DOHH2 (cell line): ENCODE measurements around the gene GADD45G.

Experiments used
- H3F3A ChIP-seq: fragments of 200-600 bp; sonication (generic), shearing (Covaris generic); 2 replicates; pipeline ENCODE4 v1.6.0; 2016; ENCODE audit warnings: antibody characterized with exemption, mild to moderate bottlenecking; ENCODE audit not compliant: control insufficient read depth, insufficient read depth
- H3K27ac ChIP-seq: fragments of 200-600 bp; sonication (generic); 2 replicates; pipeline ENCODE4 v1.5.1; 2014; ENCODE audit warnings: low read depth, mild to moderate bottlenecking, low read length, moderate library complexity
- H3K27me3 ChIP-seq: fragments of 200-600 bp; sonication (generic); 2 replicates; pipeline ENCODE4 v1.6.1; 2014; ENCODE audit warnings: mild to moderate bottlenecking, low read length, mixed read lengths; ENCODE audit not compliant: control insufficient read depth
- H3K36me3 ChIP-seq: fragments of 200-600 bp; sonication (generic); 2 replicates; pipeline ENCODE4 v1.6.1; 2014; ENCODE audit warnings: mild to moderate bottlenecking, low read length, moderate library complexity, mixed read lengths; ENCODE audit not compliant: control insufficient read depth
- H3K4me1 ChIP-seq: fragments of 200-600 bp; sonication (generic); 2 replicates; pipeline ENCODE4 v1.6.1; 2014; ENCODE audit warnings: mild to moderate bottlenecking, low read length, mixed read lengths; ENCODE audit not compliant: control insufficient read depth
- H3K4me2 ChIP-seq: fragments of 200-600 bp; sonication (generic); 2 replicates; pipeline ENCODE4 v1.6.0; 2014; ENCODE audit warnings: mild to moderate bottlenecking, low read length, moderate library complexity
- H3K4me3 ChIP-seq: fragments of 200-600 bp; sonication (generic); 2 replicates; pipeline ENCODE4 v1.5.1; 2014; ENCODE audit warnings: mild to moderate bottlenecking, low read length, mixed read lengths
- H3K79me2 ChIP-seq: fragments of 200-600 bp; sonication (generic); 2 replicates; pipeline ENCODE4 v1.6.1; 2014; ENCODE audit warnings: mild to moderate bottlenecking, low read length, mixed read lengths; ENCODE audit not compliant: control insufficient read depth
- H3K9me2 ChIP-seq: fragments of 200-600 bp; sonication (generic); replicated peaks from 2 replicates; pipeline ENCODE4 v1.6.1; 2014; ENCODE audit warnings: mild to moderate bottlenecking, low read length, mixed read lengths; ENCODE audit not compliant: control insufficient read depth
- H3K9me3 ChIP-seq: fragments of 200-600 bp; sonication (generic); 2 replicates; pipeline ENCODE4 v1.6.1; 2014; ENCODE audit warnings: antibody characterized with exemption, low read length, mixed read lengths; ENCODE audit not compliant: control insufficient read depth, insufficient read depth
- H4K20me1 ChIP-seq: fragments of 200-600 bp; sonication (generic); 2 replicates; pipeline ENCODE4 v1.6.0; 2014; ENCODE audit warnings: low read depth, mild to moderate bottlenecking, antibody characterized with exemption, low read length, moderate library complexity; ENCODE audit not compliant: control insufficient read depth, insufficient read depth
- EZH2phosphoT487 ChIP-seq: fragments of 200-600 bp; sonication (generic); IDR thresholded peaks from 2 replicates; pipeline ENCODE4 v1.6.1; 2017; ENCODE audit warnings: borderline replicate concordance, mild to moderate bottlenecking, antibody characterized with exemption, low read length, moderate library complexity, mixed read lengths
- TF ChIP-seq, protein P1 (sequence below): fragments of 200-600 bp; sonication (generic); IDR thresholded peaks from one replicate; pipeline ENCODE4 v1.5.1; 2014; ENCODE audit warnings: antibody characterized with exemption, mild to moderate bottlenecking, low read depth, low read length; ENCODE audit not compliant: poor library complexity, severe bottlenecking

The GADD45G gene

DNA sequence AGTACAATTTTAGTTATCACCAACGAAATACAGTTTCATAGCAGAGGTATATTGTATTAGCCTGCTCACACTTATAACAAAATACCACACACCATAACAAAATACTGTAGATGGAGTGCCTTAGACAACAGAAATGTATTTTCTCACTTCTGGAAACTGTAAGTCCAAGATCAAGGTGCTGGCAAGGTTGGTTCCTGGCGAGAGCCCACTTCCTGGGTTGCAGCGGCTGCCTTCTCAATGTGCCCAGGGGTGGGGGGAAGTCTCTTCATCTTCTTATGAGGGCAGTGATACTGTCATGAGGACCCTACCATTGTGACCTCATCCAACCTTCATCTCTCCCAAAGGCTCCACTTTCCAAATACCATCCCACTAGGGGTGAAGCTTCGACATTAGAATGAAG, 30.5 kb upstream of the GADD45G start:
- Histone ChIP-seq H3F3A (no peaks in the 10 kb centered on the region), H3K36me3 (no peaks in the 10 kb centered on the region), H4K20me1 (no peaks in the 10 kb centered on the region), H3K27ac (no peak overlapping the region), H3K4me1 (no peaks in the 10 kb centered on the region), H3K9me2 (no peaks in the 10 kb centered on the region), H3K9me3 (no peaks in the 10 kb centered on the region), H3K27me3 (peaks cover 21% of the 10 kb centered on the region), H3K4me2 (no peak overlapping the region), H3K79me2 (no peaks in the 10 kb centered on the region), H3K4me3 (no peak overlapping the region)
- TF ChIP-seq, protein P1, sequence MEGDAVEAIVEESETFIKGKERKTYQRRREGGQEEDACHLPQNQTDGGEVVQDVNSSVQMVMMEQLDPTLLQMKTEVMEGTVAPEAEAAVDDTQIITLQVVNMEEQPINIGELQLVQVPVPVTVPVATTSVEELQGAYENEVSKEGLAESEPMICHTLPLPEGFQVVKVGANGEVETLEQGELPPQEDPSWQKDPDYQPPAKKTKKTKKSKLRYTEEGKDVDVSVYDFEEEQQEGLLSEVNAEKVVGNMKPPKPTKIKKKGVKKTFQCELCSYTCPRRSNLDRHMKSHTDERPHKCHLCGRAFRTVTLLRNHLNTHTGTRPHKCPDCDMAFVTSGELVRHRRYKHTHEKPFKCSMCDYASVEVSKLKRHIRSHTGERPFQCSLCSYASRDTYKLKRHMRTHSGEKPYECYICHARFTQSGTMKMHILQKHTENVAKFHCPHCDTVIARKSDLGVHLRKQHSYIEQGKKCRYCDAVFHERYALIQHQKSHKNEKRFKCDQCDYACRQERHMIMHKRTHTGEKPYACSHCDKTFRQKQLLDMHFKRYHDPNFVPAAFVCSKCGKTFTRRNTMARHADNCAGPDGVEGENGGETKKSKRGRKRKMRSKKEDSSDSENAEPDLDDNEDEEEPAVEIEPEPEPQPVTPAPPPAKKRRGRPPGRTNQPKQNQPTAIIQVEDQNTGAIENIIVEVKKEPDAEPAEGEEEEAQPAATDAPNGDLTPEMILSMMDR, result no peak
- no peak for TF ChIP-seq EZH2phosphoT487

DNA sequence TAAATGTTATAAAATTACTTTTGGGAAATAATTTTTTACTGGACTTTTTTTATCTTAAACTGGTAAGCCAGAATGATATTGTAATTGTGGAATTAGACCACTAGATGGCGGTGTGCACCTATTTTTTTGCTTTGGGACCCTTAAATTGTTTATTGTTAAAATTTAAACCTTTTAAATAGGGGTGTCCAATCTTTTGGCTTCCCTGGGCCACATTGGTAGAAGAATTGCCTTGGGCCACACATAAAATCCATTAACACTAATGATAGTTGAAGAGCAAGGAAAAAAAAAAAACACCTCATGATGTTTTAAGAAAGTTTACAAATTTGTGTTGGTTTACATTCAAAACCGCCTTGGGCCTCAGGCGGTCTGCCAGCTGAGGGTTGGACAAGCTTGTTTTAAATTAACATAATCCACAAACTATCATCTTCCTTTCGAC, 28.4 kb upstream of the GADD45G start:
- TF ChIP-seq, protein P1, result peak; percentile 57
- TF ChIP-seq EZH2phosphoT487, result no peak
- Histone ChIP-seq H3F3A (no peaks in the 10 kb centered on the region), H3K9me2 (no peaks in the 10 kb centered on the region), H3K4me3 (no peak overlapping the region), H3K4me1 (no peaks in the 10 kb centered on the region), H3K27ac (no peak overlapping the region), H3K9me3 (no peaks in the 10 kb centered on the region), H3K27me3 (peaks cover 10% of the 10 kb centered on the region), H3K79me2 (no peaks in the 10 kb centered on the region), H4K20me1 (no peaks in the 10 kb centered on the region), H3K4me2 (no peak overlapping the region), H3K36me3 (no peaks in the 10 kb centered on the region)

DNA sequence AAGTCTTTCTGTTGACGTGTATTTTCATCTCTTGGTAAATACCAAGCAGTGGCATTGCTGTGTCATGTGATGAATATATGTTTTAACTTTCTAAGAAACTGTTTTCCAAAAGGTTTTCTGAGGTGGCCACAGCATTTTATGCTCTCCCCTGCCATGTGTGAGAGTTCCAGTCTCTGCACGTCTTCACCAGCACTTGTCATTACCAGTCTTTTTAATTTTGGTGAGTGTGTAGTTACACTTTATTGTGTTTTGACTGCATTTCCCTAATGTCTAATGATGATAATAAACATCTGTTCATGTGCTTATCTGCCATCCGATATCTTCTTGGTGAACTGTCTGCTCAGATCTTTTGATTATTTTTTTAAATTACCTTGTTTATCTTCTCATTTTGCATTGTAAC, 27.4 kb upstream of the GADD45G start:
- Histone ChIP-seq H3K79me2 (no peaks in the 10 kb centered on the region), H3K27me3 (peaks cover 10% of the 10 kb centered on the region), H3K4me2 (no peak overlapping the region), H3K27ac (no peak overlapping the region), H3F3A (no peaks in the 10 kb centered on the region), H3K4me1 (no peaks in the 10 kb centered on the region), H4K20me1 (no peaks in the 10 kb centered on the region), H3K36me3 (no peaks in the 10 kb centered on the region), H3K9me3 (no peaks in the 10 kb centered on the region), H3K9me2 (no peaks in the 10 kb centered on the region), H3K4me3 (no peak overlapping the region)
- no peak for TF ChIP-seq EZH2phosphoT487
- TF ChIP-seq, protein P1, result no peak
